Subcutaneous adipose tissue (tissue), 4 donors: ENCODE results near the gene HES6. TPM values are rescaled to one million over a fixed set of nuclear protein-coding genes. Genes with fewer than 3 reads are reported as not detected.

Source experiments
- CTCF ChIP-seq: fragments of 450-650 bp; IDR thresholded peaks from one replicate; pipeline ENCODE4 v1.5.1; 2016; ENCODE audit warnings: low read depth, mild to moderate bottlenecking, control low read depth, antibody characterized with exemption, moderate library complexity
- total RNA-seq, 4 donors: library from RNA; depleted of rRNA; stranded (reverse); fragments of >200 nt; gene quantifications; one replicate each; pipeline ENCODE4 v1.1.0, GENCODE V29; 2016

The HES6 gene
- total RNA-seq, 4 donors from 2014 or later, result 2.4 to 7.3 (median 5.3) TPM

DNA sequence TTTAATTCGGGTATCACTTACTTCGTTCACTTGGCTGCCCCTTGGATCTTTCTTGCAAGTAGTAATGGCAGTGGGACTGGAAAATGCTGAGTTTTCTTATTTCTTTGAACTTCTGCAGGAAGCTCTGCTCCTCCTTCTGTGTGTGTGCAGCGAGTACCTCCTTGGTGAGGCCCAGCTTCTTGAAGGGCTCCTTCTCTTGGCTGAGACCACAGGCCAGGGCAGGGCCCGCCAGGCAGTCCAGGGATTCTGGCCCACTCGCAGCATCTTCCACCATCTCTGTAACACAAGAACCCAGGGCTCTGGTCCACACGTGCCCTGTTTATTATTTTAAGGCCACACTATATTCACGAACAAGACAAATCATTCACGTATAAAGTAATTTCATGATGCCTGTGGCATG, 15.8 kb upstream of the HES6 start:
- TF ChIP-seq CTCF, result no peak

DNA sequence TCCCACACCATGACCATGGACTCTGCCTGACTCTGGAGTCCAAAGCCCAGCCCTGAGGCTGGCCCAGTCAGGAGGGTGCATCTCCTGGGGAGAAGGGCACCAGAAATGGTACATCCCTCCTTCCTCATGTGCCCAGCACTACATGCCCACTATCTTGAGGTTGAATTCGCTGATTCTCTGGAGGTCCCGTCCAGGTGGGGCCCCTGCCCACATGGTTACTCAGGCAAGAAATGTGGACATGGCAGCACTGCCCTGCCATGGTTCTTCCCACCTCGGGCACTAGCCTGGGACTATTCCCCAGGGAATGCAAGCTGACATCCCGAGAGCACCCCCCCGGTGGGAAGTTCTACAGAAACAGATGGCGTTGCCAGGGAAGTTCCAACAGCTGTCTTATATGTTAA, 15.3 kb upstream of the HES6 start:
- TF ChIP-seq CTCF, result no peak

DNA sequence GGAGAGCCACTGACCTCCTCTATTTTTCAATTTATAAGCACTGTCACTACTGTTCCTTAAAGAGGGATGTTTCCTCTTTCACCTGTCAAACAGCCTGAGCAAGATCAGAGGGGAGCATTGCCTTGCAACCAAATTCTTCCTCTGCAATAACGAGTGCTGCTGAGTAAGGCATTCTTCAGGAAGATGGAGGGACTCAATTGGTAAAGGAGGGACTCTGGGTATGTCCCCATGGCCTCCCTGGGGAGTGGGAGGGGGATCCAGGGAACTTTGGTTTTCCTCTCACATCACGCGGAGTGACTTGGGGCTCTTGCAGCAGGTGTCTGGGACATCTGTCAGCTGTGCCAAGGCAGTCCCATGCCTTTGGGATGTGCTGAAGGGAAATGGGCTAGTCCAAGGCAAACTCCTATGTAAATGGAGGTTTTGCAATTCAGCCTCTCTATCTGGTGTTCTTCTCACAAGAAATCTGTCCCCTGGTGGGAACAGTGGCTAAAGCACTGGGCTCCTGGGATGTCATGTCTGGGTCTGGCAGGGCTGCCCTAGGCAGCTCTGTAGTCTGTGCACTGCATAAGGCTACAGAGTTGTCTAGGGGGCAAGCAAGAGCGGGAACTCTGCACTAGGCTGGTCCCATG, 14.4 kb upstream of the HES6 start:
- TF ChIP-seq CTCF, result no peak

GRCh38 chr2:238252766-238253630, 13.2 kb upstream of the HES6 start:
- TF ChIP-seq CTCF, result no peak

DNA sequence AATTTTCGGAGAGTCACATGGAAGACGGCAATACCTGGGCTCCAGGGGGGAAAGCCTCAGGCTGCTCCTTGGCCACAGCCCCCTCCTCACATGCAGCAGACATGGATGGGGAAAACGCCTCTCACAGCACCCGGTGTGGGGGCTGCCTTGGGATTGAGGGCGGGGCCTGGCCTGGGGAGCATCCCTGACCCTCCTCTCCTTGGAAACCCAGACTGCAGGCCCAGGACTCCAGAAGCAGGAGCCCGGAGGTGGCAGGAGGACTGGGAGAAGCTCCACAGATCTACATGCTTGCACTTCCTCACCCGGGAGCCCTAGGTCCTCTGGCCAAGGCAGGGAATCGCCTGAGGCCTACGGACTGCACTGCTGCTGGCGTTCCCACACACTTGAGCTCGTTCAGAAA, 12.1 kb upstream of the HES6 start:
- no peak for TF ChIP-seq CTCF

DNA sequence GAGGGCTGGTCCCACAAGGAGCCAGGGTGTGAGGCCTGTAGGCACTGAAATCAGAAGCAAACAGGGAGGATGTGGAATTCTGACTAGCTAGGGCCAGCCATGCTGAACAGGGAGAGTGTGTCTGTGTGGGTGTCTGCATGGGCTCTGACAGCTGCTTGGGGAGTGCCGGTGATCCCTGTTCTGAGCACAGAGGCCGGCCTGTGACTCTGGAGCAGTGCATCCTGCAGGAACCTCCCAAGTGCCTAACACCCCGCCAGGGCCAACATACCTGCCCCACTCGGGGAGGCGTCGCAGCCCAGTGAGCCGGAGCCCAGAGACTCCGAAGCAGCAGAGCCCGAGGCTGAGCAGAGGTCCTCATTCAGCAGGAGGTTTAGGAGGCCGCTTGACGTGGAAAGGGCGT, 11.5 kb upstream of the HES6 start:
- TF ChIP-seq CTCF, result no peak

GRCh38 chr2:238250896-238251295, 11.1 kb upstream of the HES6 start:
- no peak for TF ChIP-seq CTCF
